ENCODE data around the gene IL2RA.

IL2RA gene

GRCh38 chr10:6098156-6098555 lies 36.0 kb upstream of the IL2RA start:
- no peak overlapping the region for H3K27ac ChIP-seq (ENCODE audit: insufficient read depth, low read length, poor library complexity, severe bottlenecking)
- DNase-seq, result no peak
- H3K27me3 ChIP-seq (replicated peaks; ENCODE audit: control insufficient read depth, insufficient read depth, low read length, poor library complexity, severe bottlenecking), result no peaks in the 10 kb centered on the region
- peaks cover 40% of the 10 kb centered on the region for H3K36me3 ChIP-seq (ENCODE audit: control insufficient read depth, insufficient read depth, low read length)
- H3K9me3 ChIP-seq (ENCODE audit: control insufficient read depth, low read length), result no peaks in the 10 kb centered on the region
- peaks cover 4% of the 10 kb centered on the region for H3K4me1 ChIP-seq (ENCODE audit: control insufficient read depth, insufficient read depth, low read length, poor library complexity, severe bottlenecking)
- H3K4me3 ChIP-seq (ENCODE audit: insufficient read depth, low read depth, low read length, poor library complexity, severe bottlenecking), result no peak overlapping the region

DNA sequence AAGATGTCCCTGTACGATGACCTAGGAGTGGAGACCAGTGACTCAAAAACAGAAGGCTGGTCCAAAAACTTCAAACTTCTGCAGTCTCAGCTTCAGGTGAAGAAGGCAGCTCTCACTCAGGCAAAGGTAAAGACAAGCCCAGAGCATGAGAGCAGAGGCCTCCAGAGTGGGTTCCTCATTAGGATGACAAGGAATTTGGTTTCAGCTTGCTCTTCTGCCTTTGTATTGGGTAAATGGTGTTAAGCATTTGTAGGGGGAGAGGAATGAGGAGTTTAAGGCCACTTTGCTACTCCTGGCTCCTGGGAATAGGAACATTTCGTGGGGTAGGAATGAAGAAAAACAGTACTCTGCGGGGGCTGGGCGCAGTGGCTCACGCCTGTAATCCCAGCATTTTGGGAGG lies 34.9 kb upstream of the IL2RA start:
- Histone ChIP-seq H3K27ac (ENCODE audit: insufficient read depth, low read length, poor library complexity, severe bottlenecking) (no peak overlapping the region), H3K36me3 (ENCODE audit: control insufficient read depth, insufficient read depth, low read length) (peaks cover 32% of the 10 kb centered on the region), H3K9me3 (ENCODE audit: control insufficient read depth, low read length) (no peaks in the 10 kb centered on the region), H3K4me3 (ENCODE audit: insufficient read depth, low read depth, low read length, poor library complexity, severe bottlenecking) (no peak overlapping the region), H3K4me1 (ENCODE audit: control insufficient read depth, insufficient read depth, low read length, poor library complexity, severe bottlenecking) (peaks cover 7% of the 10 kb centered on the region), H3K27me3 (replicated peaks; ENCODE audit: control insufficient read depth, insufficient read depth, low read length, poor library complexity, severe bottlenecking) (no peaks in the 10 kb centered on the region)
- no peak for DNase-seq

GRCh38 chr10:6095810-6096570 lies 33.8 kb upstream of the IL2RA start:
- H3K4me1 ChIP-seq (ENCODE audit: control insufficient read depth, insufficient read depth, low read length, poor library complexity, severe bottlenecking), result peaks cover 18% of the 10 kb centered on the region
- DNase-seq, result no peak
- H3K27me3 ChIP-seq (replicated peaks; ENCODE audit: control insufficient read depth, insufficient read depth, low read length, poor library complexity, severe bottlenecking), result no peaks in the 10 kb centered on the region
- H3K4me3 ChIP-seq (ENCODE audit: insufficient read depth, low read depth, low read length, poor library complexity, severe bottlenecking), result no peak overlapping the region
- no peak overlapping the region for H3K27ac ChIP-seq (ENCODE audit: insufficient read depth, low read length, poor library complexity, severe bottlenecking)
- H3K9me3 ChIP-seq (ENCODE audit: control insufficient read depth, low read length), result no peaks in the 10 kb centered on the region
- peaks cover 29% of the 10 kb centered on the region for H3K36me3 ChIP-seq (ENCODE audit: control insufficient read depth, insufficient read depth, low read length)

- H3K4me1 ChIP-seq (ENCODE audit: control insufficient read depth, insufficient read depth, low read length, poor library complexity, severe bottlenecking), result peaks cover 28% of the 10 kb centered on the region
- H3K27ac ChIP-seq (ENCODE audit: insufficient read depth, low read length, poor library complexity, severe bottlenecking), result no peak overlapping the region
- H3K36me3 ChIP-seq (ENCODE audit: control insufficient read depth, insufficient read depth, low read length), result peaks cover 10% of the 10 kb centered on the region
- no peaks in the 10 kb centered on the region for H3K27me3 ChIP-seq (replicated peaks; ENCODE audit: control insufficient read depth, insufficient read depth, low read length, poor library complexity, severe bottlenecking)
- H3K4me3 ChIP-seq (ENCODE audit: insufficient read depth, low read depth, low read length, poor library complexity, severe bottlenecking), result no peak overlapping the region
- H3K9me3 ChIP-seq (ENCODE audit: control insufficient read depth, low read length), result no peaks in the 10 kb centered on the region
- no peak for DNase-seq
These were observed 30.6 kb upstream of the IL2RA start for GRCh38 chr10:6092731-6093130.

GRCh38 chr10:6091630-6092029 lies 29.5 kb upstream of the IL2RA start:
- Histone ChIP-seq H3K27ac (ENCODE audit: insufficient read depth, low read length, poor library complexity, severe bottlenecking) (no peak overlapping the region), H3K9me3 (ENCODE audit: control insufficient read depth, low read length) (no peaks in the 10 kb centered on the region), H3K4me3 (ENCODE audit: insufficient read depth, low read depth, low read length, poor library complexity, severe bottlenecking) (no peak overlapping the region), H3K36me3 (ENCODE audit: control insufficient read depth, insufficient read depth, low read length) (no peaks in the 10 kb centered on the region), H3K27me3 (replicated peaks; ENCODE audit: control insufficient read depth, insufficient read depth, low read length, poor library complexity, severe bottlenecking) (no peaks in the 10 kb centered on the region), H3K4me1 (ENCODE audit: control insufficient read depth, insufficient read depth, low read length, poor library complexity, severe bottlenecking) (peaks cover 31% of the 10 kb centered on the region)
- no peak for DNase-seq

DNA sequence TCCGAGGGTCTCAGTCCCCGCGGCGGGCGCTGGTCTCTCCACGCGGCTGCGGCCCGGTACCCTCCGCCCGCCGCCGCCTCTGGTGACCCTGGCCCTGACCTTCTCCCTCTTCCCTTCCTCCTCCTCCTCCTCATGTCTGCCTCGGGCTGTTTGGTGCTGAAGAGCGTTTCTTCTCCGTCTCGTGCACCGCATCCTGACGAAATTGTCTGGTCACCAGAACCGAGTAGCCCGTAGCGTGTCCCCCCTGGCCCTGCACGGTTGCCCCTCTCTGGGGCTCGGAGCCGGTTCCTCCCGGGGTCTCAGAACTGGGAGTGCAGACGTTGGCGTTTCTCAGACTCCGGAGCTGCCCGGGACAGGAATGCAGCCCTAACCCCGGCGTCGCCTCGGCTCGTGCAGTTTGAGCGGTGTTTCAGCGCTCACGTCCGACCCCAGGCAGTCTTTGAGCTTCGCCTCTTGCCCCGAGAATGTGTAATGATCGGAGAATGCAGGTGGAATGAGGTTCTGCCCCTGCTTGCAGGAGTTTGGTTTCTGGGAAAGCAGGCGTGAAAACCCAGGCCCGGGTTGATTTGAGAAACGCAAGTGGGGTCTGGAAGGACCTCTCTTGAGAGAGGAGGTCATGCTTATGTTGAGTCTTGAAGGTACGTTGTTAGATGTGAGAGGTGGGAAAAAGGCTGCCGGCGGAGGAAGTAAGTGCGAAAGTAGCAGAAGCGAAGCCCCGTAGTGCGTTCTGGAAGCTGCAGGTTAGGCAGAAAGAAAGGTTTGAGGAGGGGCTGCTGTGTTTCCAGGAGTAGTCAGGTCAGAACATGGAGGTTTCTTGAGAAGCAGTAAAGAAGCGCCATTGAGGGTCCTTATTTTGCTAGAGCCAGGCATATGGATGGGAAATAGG lies 27.4 kb upstream of the IL2RA start:
- peaks cover 34% of the 10 kb centered on the region for H3K4me1 ChIP-seq (ENCODE audit: control insufficient read depth, insufficient read depth, low read length, poor library complexity, severe bottlenecking)
- DNase-seq, result no peak

GRCh38 chr10:6088721-6089333 lies 26.7 kb upstream of the IL2RA start, which contains the start of gene RBM17:
Gene RBM17, plus strand, starts transcription at chr10:6089034. Its CDS starts 8,032 bp downstream, at chr10:6097066.
- Histone ChIP-seq H3K36me3 (ENCODE audit: control insufficient read depth, insufficient read depth, low read length) (no peaks in the 10 kb centered on the region), H3K27me3 (replicated peaks; ENCODE audit: control insufficient read depth, insufficient read depth, low read length, poor library complexity, severe bottlenecking) (no peaks in the 10 kb centered on the region), H3K4me1 (ENCODE audit: control insufficient read depth, insufficient read depth, low read length, poor library complexity, severe bottlenecking) (peaks cover 38% of the 10 kb centered on the region), H3K4me3 (ENCODE audit: insufficient read depth, low read depth, low read length, poor library complexity, severe bottlenecking) (peak within 1 kb of the TSS; percentile 76), H3K27ac (ENCODE audit: insufficient read depth, low read length, poor library complexity, severe bottlenecking) (peak within 1 kb of the TSS; percentile 75), H3K9me3 (ENCODE audit: control insufficient read depth, low read length) (no peaks in the 10 kb centered on the region)
- DNase-seq, result peak; percentile 95 to 96 (median 95)

More for the DNA sequence above, 27.4 kb upstream of the IL2RA start:
- H3K27me3 ChIP-seq (replicated peaks; ENCODE audit: control insufficient read depth, insufficient read depth, low read length, poor library complexity, severe bottlenecking), result no peaks in the 10 kb centered on the region
- H3K9me3 ChIP-seq (ENCODE audit: control insufficient read depth, low read length), result no peaks in the 10 kb centered on the region
- peak overlapping the region; percentile 76 for H3K4me3 ChIP-seq (ENCODE audit: insufficient read depth, low read depth, low read length, poor library complexity, severe bottlenecking)
- no peaks in the 10 kb centered on the region for H3K36me3 ChIP-seq (ENCODE audit: control insufficient read depth, insufficient read depth, low read length)
- peak overlapping the region; percentile 75 for H3K27ac ChIP-seq (ENCODE audit: insufficient read depth, low read length, poor library complexity, severe bottlenecking)

DNA sequence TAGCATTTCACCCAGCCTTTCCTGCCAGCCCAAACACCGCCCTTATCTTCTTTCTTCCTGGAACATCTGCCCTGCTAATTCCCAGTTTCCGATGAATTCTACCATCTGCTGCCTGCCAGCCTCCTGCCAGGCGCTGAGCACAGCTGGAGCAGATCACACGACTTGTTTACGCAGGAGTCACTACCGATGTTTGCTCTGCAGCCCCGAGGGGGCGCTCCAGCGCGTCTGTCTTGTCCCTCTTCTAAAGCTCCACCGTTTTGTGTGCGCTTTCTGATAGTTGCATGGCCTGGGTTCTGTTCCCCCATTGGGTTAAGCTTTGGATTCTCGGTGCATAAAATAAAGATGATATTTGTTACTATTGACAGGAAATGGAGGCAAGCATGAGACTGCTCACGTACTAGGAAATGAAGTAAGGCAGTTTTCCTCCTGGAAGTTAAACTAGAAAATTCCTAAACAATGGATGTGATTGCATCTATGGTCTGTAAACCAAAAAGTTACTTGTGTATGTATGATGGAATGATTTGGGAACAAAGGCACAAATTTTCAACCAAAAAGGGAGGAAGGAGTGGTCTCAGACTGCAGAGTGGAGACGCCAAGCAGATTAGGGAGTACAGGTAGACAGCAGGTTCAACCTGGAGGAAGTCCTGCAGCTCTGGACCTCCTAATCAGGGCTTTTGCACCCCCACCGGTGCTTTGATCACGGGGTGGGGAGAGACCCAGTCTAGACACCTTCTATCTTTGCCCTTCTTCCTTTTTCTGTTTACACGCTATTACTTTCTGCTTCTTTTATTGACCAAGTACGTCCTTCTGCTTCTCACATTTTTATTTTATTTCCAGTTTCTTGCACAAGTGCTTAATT lies 24.4 kb upstream of the IL2RA start:
- H3K4me3 ChIP-seq (ENCODE audit: insufficient read depth, low read depth, low read length, poor library complexity, severe bottlenecking), result peak overlapping the region; percentile 31
- peaks cover 42% of the 10 kb centered on the region for H3K4me1 ChIP-seq (ENCODE audit: control insufficient read depth, insufficient read depth, low read length, poor library complexity, severe bottlenecking)
- no peaks in the 10 kb centered on the region for H3K27me3 ChIP-seq (replicated peaks; ENCODE audit: control insufficient read depth, insufficient read depth, low read length, poor library complexity, severe bottlenecking)
- H3K9me3 ChIP-seq (ENCODE audit: control insufficient read depth, low read length), result no peaks in the 10 kb centered on the region
- H3K36me3 ChIP-seq (ENCODE audit: control insufficient read depth, insufficient read depth, low read length), result no peaks in the 10 kb centered on the region
- peak overlapping the region; percentile 35 for H3K27ac ChIP-seq (ENCODE audit: insufficient read depth, low read length, poor library complexity, severe bottlenecking)
- peak; percentile 54 to 71 (median 67) for DNase-seq

Measured in effector memory CD4-positive, alpha-beta T cell (primary cell).